OCI-LY7 (cell line): ENCODE measurements around the gene KRT13. TPM values are rescaled to one million over a fixed set of nuclear protein-coding genes. Genes with fewer than 3 reads are reported as not detected.

Experiments used
- BruUV-seq: library from RNA; stranded (reverse); fragments of 400-500 nt; replicated peaks from 2 replicates; lab custom pipeline; 2021; lab: Mats Ljungman, UMichigan
- CTCF ChIA-PET: fragments of 300-600 bp; sonication (Branson Sonifier 250); formaldehyde crosslinking; loops from one replicate; lab custom pipeline; 2022; ENCODE audit warnings: antibody characterized with exemption; ENCODE audit not compliant: unreplicated experiment; lab: Charles Lee
- POLR2A ChIA-PET: fragments of 300-600 bp; sonication (Branson Sonifier 250); formaldehyde crosslinking; loops from one replicate; lab custom pipeline; 2022; ENCODE audit warnings: antibody characterized with exemption; lab: Charles Lee
- DNase-seq: peaks from one replicate; pipeline ENCODE4 v3.0.0-alpha.2; 2015; ENCODE audit warnings: low spot score
- H2AFZ ChIP-seq: fragments of 200-600 bp; sonication (generic), shearing (Covaris generic); 2 replicates; pipeline ENCODE4 v1.6.1; 2014; ENCODE audit warnings: mild to moderate bottlenecking, antibody characterized with exemption, low read length, moderate library complexity
- H3K27ac ChIP-seq: fragments of 200-600 bp; sonication (generic); 2 replicates; pipeline ENCODE4 v1.5.1; 2014; ENCODE audit warnings: mixed run types, low read depth, mild to moderate bottlenecking, moderate library complexity, low read length, inconsistent platforms; ENCODE audit not compliant: poor library complexity, severe bottlenecking
- H3K36me3 ChIP-seq: fragments of 200-600 bp; sonication (generic); 2 replicates; pipeline ENCODE4 v1.6.1; 2014; ENCODE audit warnings: mild to moderate bottlenecking, antibody characterized with exemption, low read length, moderate library complexity, mixed read lengths; ENCODE audit not compliant: insufficient read depth
- H3K4me1 ChIP-seq: fragments of 200-600 bp; sonication (generic); 2 replicates; pipeline ENCODE4 v1.5.1; 2014; ENCODE audit warnings: mild to moderate bottlenecking, low read length; ENCODE audit not compliant: insufficient read depth, poor library complexity, severe bottlenecking
- H3K4me2 ChIP-seq: fragments of 200-600 bp; sonication (generic); 2 replicates; pipeline ENCODE4 v1.6.1; 2014; ENCODE audit warnings: mild to moderate bottlenecking, low read length
- H3K4me3 ChIP-seq: fragments of 200-600 bp; sonication (generic); 2 replicates; pipeline ENCODE4 v1.5.1; 2014; ENCODE audit warnings: mild to moderate bottlenecking, low read depth, low read length; ENCODE audit not compliant: poor library complexity, severe bottlenecking
- H3K79me2 ChIP-seq: fragments of 200-600 bp; sonication (generic); 2 replicates; pipeline ENCODE4 v1.6.1; 2016; ENCODE audit warnings: low read depth, mild to moderate bottlenecking, low read length, moderate library complexity, mixed read lengths; ENCODE audit not compliant: insufficient read depth
- H3K9me2 ChIP-seq: fragments of 200-600 bp; sonication (generic); 2 replicates; pipeline ENCODE4 v1.6.1; 2016; ENCODE audit warnings: mild to moderate bottlenecking, low read length, mixed read lengths; ENCODE audit not compliant: insufficient read depth
- H3K9me3 ChIP-seq: fragments of 200-600 bp; sonication (generic); 2 replicates; pipeline ENCODE4 v1.6.1; 2014; ENCODE audit warnings: mild to moderate bottlenecking, mixed run types, low read length, mixed read lengths
- H4K20me1 ChIP-seq: fragments of 200-600 bp; sonication (generic); 2 replicates; pipeline ENCODE4 v1.6.1; 2014; ENCODE audit warnings: mild to moderate bottlenecking, antibody characterized with exemption, low read length, moderate library complexity, mixed read lengths; ENCODE audit not compliant: insufficient read depth
- EZH2phosphoT487 ChIP-seq: fragments of 200-600 bp; sonication (generic); IDR thresholded peaks from 2 replicates; pipeline ENCODE4 v1.6.1; 2018; ENCODE audit warnings: low read depth, borderline replicate concordance, mild to moderate bottlenecking, mixed run types, antibody characterized with exemption, low read length, moderate library complexity, mixed read lengths
- intact Hi-C: fragments of 100-400 bp; cut with micrococcal nuclease; formaldehyde crosslinking; loops from one replicate; pipeline ENCODE4 v1.10.0; 2022; ENCODE audit not compliant: unreplicated experiment
- total RNA-seq, 2 experiments: library from RNA; depleted of rRNA in 1 of 2; stranded (reverse); fragments of >200 nt in 1 of 2; shearing (Covaris generic) in 1 of 2; gene quantifications; 2 replicates each; pipeline ENCODE4 v1.2.3, GENCODE V29; 2014 to 2022
- TF ChIP-seq, protein P1 (sequence below): fragments of 200-600 bp; sonication (generic); conservative IDR thresholded peaks from 2 replicates; pipeline ENCODE4 v1.5.1; 2014; ENCODE audit warnings: mild to moderate bottlenecking, antibody characterized with exemption, low read length, moderate library complexity, mixed read lengths

The KRT13 gene
- total RNA-seq, 2 experiments from 2014 or later: not detected

DNA sequence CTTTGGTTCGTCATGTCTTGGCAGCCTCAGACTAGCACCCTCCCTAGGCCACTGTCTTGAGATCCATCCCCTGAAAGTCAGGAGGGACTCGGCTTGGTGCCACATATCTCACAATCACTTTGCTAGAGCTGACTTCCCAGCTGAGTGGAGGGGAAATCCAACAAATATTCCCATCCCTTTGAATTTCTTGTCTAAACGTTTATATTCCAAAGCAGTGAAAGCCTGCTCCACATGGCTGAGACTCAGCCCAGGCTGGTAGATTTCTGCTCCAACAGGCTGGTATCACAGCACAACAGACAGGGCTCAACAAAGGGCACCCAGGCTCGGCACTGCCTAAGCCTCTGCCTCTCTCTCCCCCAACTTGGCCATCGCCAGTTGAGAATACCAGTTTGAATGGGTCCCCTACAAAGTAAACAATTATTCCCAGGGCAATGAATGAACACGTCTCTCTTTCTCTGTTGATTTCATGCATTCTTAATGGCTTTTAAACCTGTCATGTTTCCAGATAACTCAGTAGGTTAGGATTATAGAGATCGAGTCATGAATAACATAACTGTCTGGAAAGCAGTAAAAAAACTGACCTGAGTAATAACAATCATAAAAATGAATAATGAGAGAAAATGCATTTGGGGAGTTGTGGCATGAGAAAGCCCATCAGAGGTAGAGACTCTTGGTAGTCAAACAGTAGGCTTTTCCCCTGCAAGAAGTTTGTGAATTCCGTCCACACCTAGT lies 1.0 kb downstream of the KRT13 start:
- TF ChIP-seq, protein P1, sequence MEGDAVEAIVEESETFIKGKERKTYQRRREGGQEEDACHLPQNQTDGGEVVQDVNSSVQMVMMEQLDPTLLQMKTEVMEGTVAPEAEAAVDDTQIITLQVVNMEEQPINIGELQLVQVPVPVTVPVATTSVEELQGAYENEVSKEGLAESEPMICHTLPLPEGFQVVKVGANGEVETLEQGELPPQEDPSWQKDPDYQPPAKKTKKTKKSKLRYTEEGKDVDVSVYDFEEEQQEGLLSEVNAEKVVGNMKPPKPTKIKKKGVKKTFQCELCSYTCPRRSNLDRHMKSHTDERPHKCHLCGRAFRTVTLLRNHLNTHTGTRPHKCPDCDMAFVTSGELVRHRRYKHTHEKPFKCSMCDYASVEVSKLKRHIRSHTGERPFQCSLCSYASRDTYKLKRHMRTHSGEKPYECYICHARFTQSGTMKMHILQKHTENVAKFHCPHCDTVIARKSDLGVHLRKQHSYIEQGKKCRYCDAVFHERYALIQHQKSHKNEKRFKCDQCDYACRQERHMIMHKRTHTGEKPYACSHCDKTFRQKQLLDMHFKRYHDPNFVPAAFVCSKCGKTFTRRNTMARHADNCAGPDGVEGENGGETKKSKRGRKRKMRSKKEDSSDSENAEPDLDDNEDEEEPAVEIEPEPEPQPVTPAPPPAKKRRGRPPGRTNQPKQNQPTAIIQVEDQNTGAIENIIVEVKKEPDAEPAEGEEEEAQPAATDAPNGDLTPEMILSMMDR: no peak
- no peak for TF ChIP-seq EZH2phosphoT487
- H3K4me2 ChIP-seq: no peak overlapping the region
- BruUV-seq: no TSS peak

DNA sequence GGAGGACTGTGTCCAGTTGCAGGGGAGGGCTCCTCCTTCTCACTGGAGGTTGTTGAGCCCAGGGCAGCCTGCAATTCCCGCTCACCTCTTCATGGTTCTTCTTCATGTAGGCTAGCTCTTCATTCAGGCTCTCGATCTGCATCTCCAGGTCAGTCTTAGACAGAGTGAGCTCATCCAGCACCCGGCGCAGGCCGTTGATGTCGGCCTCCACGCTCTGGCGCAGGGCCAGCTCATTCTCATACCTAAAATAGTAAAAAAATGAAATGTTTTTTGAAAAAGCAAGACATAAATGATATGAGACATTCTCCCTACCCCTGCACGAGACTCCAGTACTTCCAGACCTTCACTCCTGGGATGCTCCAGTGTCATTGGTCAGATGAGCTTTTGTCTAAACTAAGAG lies 2.2 kb downstream of the KRT13 start:
- no peak overlapping the region for H3K4me2 ChIP-seq
- H3K9me2 ChIP-seq: no peaks in the 10 kb centered on the region
- no peak overlapping the region for H2AFZ ChIP-seq
- no peak overlapping the region for H3K4me3 ChIP-seq
- H3K9me3 ChIP-seq: no peaks in the 10 kb centered on the region
- no peaks in the 10 kb centered on the region for H4K20me1 ChIP-seq
- ChIA-PET POLR2A (no interaction called here), CTCF (no interaction called here)
- no peaks in the 10 kb centered on the region for H3K79me2 ChIP-seq
- no peaks in the 10 kb centered on the region for H3K36me3 ChIP-seq
- no TSS peak for BruUV-seq
- no peak overlapping the region for H3K27ac ChIP-seq
- intact Hi-C loops: no loop called here
- TF ChIP-seq, protein P1: no peak
- no peaks in the 10 kb centered on the region for H3K4me1 ChIP-seq
- DNase-seq: no peak

More for the DNA sequence above, 1.0 kb downstream of the KRT13 start:
- no peaks in the 10 kb centered on the region for H3K79me2 ChIP-seq
- H4K20me1 ChIP-seq: no peaks in the 10 kb centered on the region
- no peak for DNase-seq
- ChIA-PET POLR2A (no interaction called here), CTCF (no interaction called here)
- H3K9me3 ChIP-seq: no peaks in the 10 kb centered on the region
- no peaks in the 10 kb centered on the region for H3K4me1 ChIP-seq
- no peaks in the 10 kb centered on the region for H3K36me3 ChIP-seq
- H3K9me2 ChIP-seq: no peaks in the 10 kb centered on the region
- no peak overlapping the region for H2AFZ ChIP-seq
- H3K4me3 ChIP-seq: no peak overlapping the region
- H3K27ac ChIP-seq: no peak overlapping the region
- intact Hi-C loops: no loop called here

DNA sequence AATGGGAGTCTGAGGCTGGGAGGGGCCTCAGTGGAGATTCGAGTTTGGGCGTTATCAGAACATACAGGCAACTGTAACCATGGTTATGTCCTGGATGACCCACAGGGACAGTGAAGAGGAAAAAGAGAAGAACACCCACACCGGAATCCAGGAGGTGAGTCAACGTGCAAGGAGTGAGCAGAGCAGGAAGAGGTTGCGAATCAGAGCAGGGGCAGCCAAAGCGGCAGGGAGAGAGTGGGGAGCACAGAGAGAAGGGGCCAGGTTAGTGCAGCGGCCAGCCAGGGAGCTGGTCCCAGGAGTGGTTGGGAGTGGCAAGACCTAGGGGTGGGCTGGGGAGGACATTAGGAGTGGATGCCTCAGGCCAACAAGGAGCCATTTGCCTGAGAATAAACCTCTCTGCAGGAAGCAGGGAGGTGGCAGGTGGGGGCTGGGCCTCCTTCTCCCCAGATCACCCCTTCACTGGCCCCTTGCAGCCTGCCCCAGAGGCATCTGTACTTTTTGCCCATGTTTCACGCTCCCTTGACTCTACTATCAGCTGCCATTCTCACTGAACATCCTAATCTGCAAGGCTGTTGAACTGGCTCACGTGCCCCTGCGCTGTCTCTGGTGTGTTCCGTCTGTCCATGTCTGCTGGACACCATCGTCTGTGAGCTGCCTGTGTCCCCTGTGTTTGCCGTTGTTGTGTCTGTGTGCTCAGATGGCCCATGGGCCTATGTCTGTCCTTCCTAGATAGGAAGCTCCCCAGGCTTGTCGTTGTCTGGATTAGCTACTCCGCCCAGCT lies 5.1 kb downstream of the KRT13 start:
- Histone ChIP-seq H3K9me2 (no peaks in the 10 kb centered on the region), H2AFZ (no peak overlapping the region), H3K4me1 (no peaks in the 10 kb centered on the region), H4K20me1 (no peaks in the 10 kb centered on the region), H3K4me3 (no peak overlapping the region), H3K79me2 (no peaks in the 10 kb centered on the region), H3K4me2 (no peak overlapping the region), H3K27ac (no peak overlapping the region), H3K9me3 (no peaks in the 10 kb centered on the region), H3K36me3 (no peaks in the 10 kb centered on the region)
- DNase-seq: no peak
- intact Hi-C loops: no loop called here
- TF ChIP-seq, protein P1: no peak
- no peak for TF ChIP-seq EZH2phosphoT487
- no TSS peak for BruUV-seq
- ChIA-PET CTCF (no interaction called here), POLR2A (no interaction called here)
